ENCODE measurements around the gene ATE1.
"Not testable (repeated sequence)": the region's sequence is repeated elsewhere in the genome, so short reads cannot be mapped to it uniquely, and the experiment has no call there.

The ATE1 gene

GRCh38 chr10:121926671-121927317 is 1.0 kb downstream of the ATE1 start:
- CTCF ChIA-PET, result no interaction called here
- POLR2A ChIA-PET, result interaction anchor here (1.7 kb wide), 1 partner anchor 48 kb away, joined by 11 read pairs; the partner anchor contains the start of gene NSMCE4A
- DNase-seq (ENCODE audit: extremely low spot score), result no peak
- TF ChIP-seq ELF4 (IDR thresholded peaks at IDR 0.05) (no peak), FOXK2 (IDR thresholded peaks at IDR 0.05) (no peak), NFRKB (IDR thresholded peaks at IDR 0.05) (no peak), BHLHE40 (IDR thresholded peaks at IDR 0.05; ENCODE audit: borderline replicate concordance) (no peak), TARDBP (IDR thresholded peaks at IDR 0.05) (no peak), FOXA1 (IDR thresholded peaks at IDR 0.05) (no peak), SP1 (IDR thresholded peaks at IDR 0.05) (no peak), ZNF384 (IDR thresholded peaks at IDR 0.05) (no peak), FOXM1 (IDR thresholded peaks at IDR 0.05; ENCODE audit: borderline replicate concordance) (no peak), PKNOX1 (IDR thresholded peaks at IDR 0.05) (no peak), ARNT (IDR thresholded peaks at IDR 0.05) (no peak), HDGF (IDR thresholded peaks at IDR 0.05; ENCODE audit: borderline replicate concordance) (no peak), SUZ12 (IDR thresholded peaks at IDR 0.05) (no peak), LEF1 (IDR thresholded peaks at IDR 0.05; ENCODE audit: borderline replicate concordance) (no peak), CTBP1 (IDR thresholded peaks at IDR 0.05; ENCODE audit: borderline replicate concordance) (no peak), L3MBTL2 (conservative IDR thresholded peaks at IDR 0.05) (no peak)

- DNase-seq (ENCODE audit: extremely low spot score), result no peak
- POLR2A ChIA-PET, result interaction anchor here (1.0 kb wide), 1 partner anchor 10 kb away, joined by 3 read pairs; no protein-coding TSS in a partner anchor
- CTCF ChIA-PET, result interaction anchor here (1.0 kb wide), 1 partner anchor 8 kb away, joined by 3 read pairs; no protein-coding TSS in a partner anchor
- TF ChIP-seq SUZ12 (IDR thresholded peaks at IDR 0.05), result no peak
- TF ChIP-seq PKNOX1 (IDR thresholded peaks at IDR 0.05), result peak; percentile 42
Measured at GRCh38 chr10:121926157-121926556, 1.7 kb downstream of the ATE1 start.

GRCh38 chr10:121921238-121921931 is 6.4 kb downstream of the ATE1 start:
- POLR2A ChIA-PET, result no interaction called here
- CTCF ChIA-PET, result no interaction called here
- TF ChIP-seq TARDBP (IDR thresholded peaks at IDR 0.05), result no peak
- no peak for TF ChIP-seq ARNT (IDR thresholded peaks at IDR 0.05)
- TF ChIP-seq SUZ12 (IDR thresholded peaks at IDR 0.05), result no peak
- no peak for TF ChIP-seq FOXM1 (IDR thresholded peaks at IDR 0.05; ENCODE audit: borderline replicate concordance)
- no peak for TF ChIP-seq CTBP1 (IDR thresholded peaks at IDR 0.05; ENCODE audit: borderline replicate concordance)
- no peak for TF ChIP-seq BHLHE40 (IDR thresholded peaks at IDR 0.05; ENCODE audit: borderline replicate concordance)
- DNase-seq (ENCODE audit: extremely low spot score), result no peak

- CTCF ChIA-PET, result no interaction called here
- TF ChIP-seq NFRKB (IDR thresholded peaks at IDR 0.05) (no peak), ARNT (IDR thresholded peaks at IDR 0.05) (no peak), L3MBTL2 (conservative IDR thresholded peaks at IDR 0.05) (no peak), SP1 (IDR thresholded peaks at IDR 0.05) (no peak)
- no peak for DNase-seq (ENCODE audit: extremely low spot score)
- POLR2A ChIA-PET, result no interaction called here
Measured at GRCh38 chr10:121919666-121920065, 8.2 kb downstream of the ATE1 start.

DNA sequence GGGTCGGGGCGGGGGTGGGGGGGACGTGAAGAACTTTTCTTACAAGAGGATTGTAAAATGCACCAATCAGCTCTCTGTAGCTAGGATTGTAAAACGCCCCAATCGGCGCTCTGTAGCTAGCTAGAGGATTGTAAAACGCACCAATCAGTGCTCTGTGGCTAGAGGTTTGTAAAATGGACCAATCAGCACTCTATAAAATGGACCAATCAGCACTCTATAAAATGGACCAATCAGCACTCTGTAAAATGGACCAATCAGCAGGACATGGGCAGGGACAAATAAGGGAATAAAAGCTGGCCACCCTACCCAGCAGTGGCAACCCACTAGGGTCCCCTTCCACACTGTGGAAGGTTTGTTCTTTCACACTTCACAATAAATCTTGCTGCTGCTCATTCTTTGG is 9.0 kb downstream of the ATE1 start:
- POLR2A ChIA-PET; DNase-seq (ENCODE audit: extremely low spot score); CTCF ChIA-PET: not testable (repeated sequence)

DNA sequence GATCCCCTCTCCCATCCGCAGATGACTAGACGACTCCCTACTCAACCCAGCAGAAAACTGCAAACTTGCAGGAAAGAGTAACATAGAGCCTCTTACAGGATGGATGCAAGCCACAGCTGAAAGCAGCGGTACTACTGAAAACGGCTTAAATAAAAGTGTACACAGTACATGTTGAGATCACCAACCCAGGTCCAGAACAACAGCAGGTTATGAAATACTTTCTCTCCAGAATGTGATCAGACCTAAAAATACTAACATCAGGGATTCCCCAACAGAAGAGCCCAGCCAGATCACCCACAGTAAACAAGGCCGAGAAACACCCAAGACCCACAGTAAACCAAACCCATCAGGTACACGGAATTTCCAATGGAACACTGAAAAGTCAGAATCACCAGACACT is 13.2 kb downstream of the ATE1 start:
- POLR2A ChIA-PET, result no interaction called here
- TF ChIP-seq HDGF (IDR thresholded peaks at IDR 0.05; ENCODE audit: borderline replicate concordance) (no peak), TARDBP (IDR thresholded peaks at IDR 0.05) (no peak), L3MBTL2 (conservative IDR thresholded peaks at IDR 0.05) (no peak)
- no peak for DNase-seq (ENCODE audit: extremely low spot score)
- CTCF ChIA-PET, result no interaction called here

GRCh38 chr10:121911421-121911697 is 16.5 kb downstream of the ATE1 start:
- ChIA-PET POLR2A (no interaction called here), CTCF (no interaction called here)
- TF ChIP-seq SUZ12 (IDR thresholded peaks at IDR 0.05) (no peak), ARNT (IDR thresholded peaks at IDR 0.05) (no peak), L3MBTL2 (conservative IDR thresholded peaks at IDR 0.05) (no peak)
- DNase-seq (ENCODE audit: extremely low spot score), result no peak

DNA sequence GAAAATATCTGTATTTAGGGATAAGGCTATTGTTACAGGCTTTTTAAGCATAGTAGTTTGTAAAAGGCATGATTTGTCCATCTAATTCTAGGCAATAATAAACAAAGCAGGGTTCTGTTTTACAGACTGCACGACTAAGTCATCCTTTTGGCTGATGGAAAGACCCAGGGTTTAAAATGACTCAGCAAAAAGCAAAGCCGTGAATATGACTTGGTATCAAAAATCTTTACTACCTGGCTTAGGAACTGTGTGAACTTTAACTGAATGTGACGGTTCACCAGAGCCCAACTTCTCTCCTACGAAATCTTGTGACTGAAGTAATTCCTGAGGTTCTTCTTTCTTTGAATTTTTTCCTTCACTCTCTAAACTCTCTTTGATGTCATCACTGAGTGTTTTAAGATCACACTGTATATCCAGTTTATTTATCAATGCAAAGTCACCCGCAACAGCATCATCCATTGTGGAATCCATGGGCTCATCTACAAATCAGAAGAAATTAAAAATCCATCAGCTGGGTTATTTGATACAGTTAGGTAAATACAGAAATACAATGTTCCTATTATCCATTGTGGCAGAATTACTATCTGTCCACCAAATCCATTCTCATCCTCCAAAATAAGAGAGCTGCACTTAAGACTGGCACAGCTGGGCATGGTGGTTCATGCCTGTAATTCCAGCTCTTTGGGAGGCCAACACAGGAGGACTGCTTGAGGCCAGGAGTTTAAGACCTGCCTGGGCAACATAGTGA is 17.0 kb downstream of the ATE1 start:
- TF ChIP-seq CTBP1 (IDR thresholded peaks at IDR 0.05; ENCODE audit: borderline replicate concordance), result no peak
- TF ChIP-seq PKNOX1 (IDR thresholded peaks at IDR 0.05), result no peak
- TF ChIP-seq NFRKB (IDR thresholded peaks at IDR 0.05), result no peak
- no peak for TF ChIP-seq ELF4 (IDR thresholded peaks at IDR 0.05)
- no peak for TF ChIP-seq FOXM1 (IDR thresholded peaks at IDR 0.05; ENCODE audit: borderline replicate concordance)
- no peak for TF ChIP-seq ZNF384 (IDR thresholded peaks at IDR 0.05)
- no peak for TF ChIP-seq L3MBTL2 (conservative IDR thresholded peaks at IDR 0.05)
- TF ChIP-seq ARNT (IDR thresholded peaks at IDR 0.05), result no peak
- TF ChIP-seq HDGF (IDR thresholded peaks at IDR 0.05; ENCODE audit: borderline replicate concordance), result no peak
- no peak for TF ChIP-seq LEF1 (IDR thresholded peaks at IDR 0.05; ENCODE audit: borderline replicate concordance)
- no peak for TF ChIP-seq FOXK2 (IDR thresholded peaks at IDR 0.05)
- no peak for TF ChIP-seq TARDBP (IDR thresholded peaks at IDR 0.05)
- TF ChIP-seq SUZ12 (IDR thresholded peaks at IDR 0.05), result no peak
- POLR2A ChIA-PET, result no interaction called here
- DNase-seq (ENCODE audit: extremely low spot score), result no peak
- CTCF ChIA-PET, result no interaction called here

Data from HEK293T (cell line).